ENCODE measurements around the gene PSEN2. TPM values are rescaled to one million over a fixed set of nuclear protein-coding genes. Genes with fewer than 3 reads are reported as not detected.
A peak's percentile ranks its signal among the peaks of the same experiment; 100 is the strongest.

Gene PSEN2
- total RNA-seq, 3 donors from 2014 or later, result 20.3 to 30.7 (median 24.1) TPM

DNA sequence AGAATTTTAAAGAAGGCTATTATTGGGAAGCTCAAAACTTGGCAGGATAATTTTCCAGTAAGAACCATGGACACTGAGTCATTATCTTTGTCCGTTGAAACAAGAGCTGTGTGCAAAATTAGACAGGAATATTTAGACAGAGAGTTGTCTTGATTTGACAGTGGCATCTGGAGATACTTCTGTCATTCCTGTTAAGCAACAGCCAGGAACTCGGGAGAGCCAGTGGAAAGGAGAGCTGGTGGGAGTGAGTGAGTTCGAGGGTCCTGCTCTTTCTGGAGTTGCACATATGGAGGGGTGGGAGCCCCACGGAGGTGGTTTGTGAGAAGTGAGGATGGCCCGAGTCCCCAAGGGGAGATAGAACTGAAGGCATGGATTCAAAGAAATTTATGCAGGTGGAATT is 72.7 kb downstream of the PSEN2 start:
- ATAC-seq (no peak), DNase-seq (no peak)
- Histone ChIP-seq H3K4me1 (ENCODE audit: low read depth) (peaks cover 61% of the 10 kb centered on the region), H3K36me3 (ENCODE audit: low read depth) (no peaks in the 10 kb centered on the region), H3K4me3 (no peak overlapping the region), H3K9me3 (no peaks in the 10 kb centered on the region)
- intact Hi-C loops (cut with DNase I, micrococcal nuclease), result no loop called here
- no peak for TF ChIP-seq CTCF (IDR thresholded peaks at IDR 0.05)

GRCh38 chr1:226943927-226944326 is 73.5 kb downstream of the PSEN2 start:
- peaks cover 54% of the 10 kb centered on the region for H3K4me1 ChIP-seq (ENCODE audit: low read depth)
- TF ChIP-seq CTCF (IDR thresholded peaks at IDR 0.05), result no peak
- intact Hi-C loops (cut with DNase I, micrococcal nuclease), result no loop called here
- no peak for DNase-seq
- no peaks in the 10 kb centered on the region for H3K36me3 ChIP-seq (ENCODE audit: low read depth)
- H3K4me3 ChIP-seq, result no peak overlapping the region
- no peaks in the 10 kb centered on the region for H3K9me3 ChIP-seq
- no peak for ATAC-seq

DNA sequence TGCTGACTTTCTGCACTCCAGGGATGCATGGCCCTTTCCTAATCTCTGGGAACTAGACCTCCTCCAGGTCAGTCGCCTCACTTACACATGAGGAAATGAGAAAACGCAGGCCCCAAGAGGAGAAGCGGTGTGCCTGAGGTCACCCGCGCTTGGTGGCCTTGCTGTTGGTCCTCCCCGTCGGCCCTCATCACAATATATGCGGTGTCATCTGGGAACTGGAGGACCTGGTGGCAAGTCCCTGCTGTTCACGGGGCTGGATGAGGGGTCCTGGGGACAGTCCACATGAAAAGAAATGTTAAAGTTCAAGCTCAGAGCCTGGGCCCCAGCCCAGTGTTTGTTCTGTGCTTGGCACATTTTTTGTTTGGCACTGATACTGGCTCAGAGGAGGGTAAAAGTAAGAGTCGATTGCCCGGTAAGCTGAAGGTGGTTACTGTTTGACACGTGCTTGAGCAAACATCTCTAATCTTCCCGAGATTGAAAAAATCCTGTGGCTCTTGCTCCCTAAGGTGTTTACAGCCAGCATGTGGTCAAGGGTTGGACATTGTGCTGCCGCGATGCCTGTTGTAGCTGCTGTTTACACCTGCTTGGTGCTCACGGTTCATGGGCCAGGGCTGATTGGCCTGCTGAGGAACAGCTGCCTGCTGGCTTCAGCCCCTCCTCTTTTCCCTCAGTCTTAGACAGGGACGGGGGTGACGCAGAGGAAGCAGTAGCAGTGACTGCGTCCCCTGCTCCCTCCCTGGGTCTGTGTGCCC is 74.9 kb downstream of the PSEN2 start:
- no peak for TF ChIP-seq CTCF (IDR thresholded peaks at IDR 0.05)
- no peaks in the 10 kb centered on the region for H3K9me3 ChIP-seq
- intact Hi-C loops (cut with DNase I, micrococcal nuclease), result no loop called here
- no peak overlapping the region for H3K4me3 ChIP-seq
- peaks cover 54% of the 10 kb centered on the region for H3K4me1 ChIP-seq (ENCODE audit: low read depth)
- ATAC-seq, result peak; percentile 89
- no peaks in the 10 kb centered on the region for H3K36me3 ChIP-seq (ENCODE audit: low read depth)
- DNase-seq, result peak; percentile 82 to 87 (median 83)

Other genes with a start within 250 kb of the PSEN2 start
- 10 to 100 TPM in 2 of 3 donors, 1 to 10 TPM in 1; 9.5 to 90.3 (median 11.7) TPM for gene ITPKB, start 131.3 kb upstream of the PSEN2 start, total RNA-seq
- 10 to 100 TPM; 47.3 to 77.9 (median 67.1) TPM for gene COQ8A, start 69.7 kb downstream of the PSEN2 start, total RNA-seq

Data from mucosa of descending colon (tissue), 3 donors.